Body of pancreas (tissue), 4 donors: Measurements from ENCODE around the gene GPC2. TPM values are rescaled to one million over a fixed set of nuclear protein-coding genes. Genes with fewer than 3 reads are reported as not detected.

Experiments used
- ATAC-seq: fragments of 150-250 bp; one replicate; pipeline ENCODE4 v1.9.1; 2016
- DNase-seq, 4 donors: peaks; one replicate each; pipeline ENCODE4 v3.0.0-alpha.2; 2019
- H3K27ac ChIP-seq, 4 donors: fragments of 200-600 bp; sonication (generic); 1 replicate in 3 of 4; 2 replicates in 1 of 4; pipeline versions ENCODE4 v1.5.1 to v1.6.1; 2016 to 2019; ENCODE audit warnings: mild to moderate bottlenecking in 1 of 4, mixed read lengths in 1 of 4, moderate library complexity in 1 of 4
- H3K27me3 ChIP-seq, 2 donors: fragments of 200-600 bp; sonication (generic); one replicate each; pipeline ENCODE4 v1.6.0; 2016; ENCODE audit warnings: mild to moderate bottlenecking in 1 of 2
- H3K36me3 ChIP-seq, 2 donors: fragments of 200-600 bp; sonication (generic); replicated peaks in 1 of 2; 2 replicates each; pipeline ENCODE4 v1.5.1; 2016; ENCODE audit warnings: low read depth in 2 of 2; ENCODE audit not compliant: insufficient read depth in 1 of 2
- H3K4me1 ChIP-seq: fragments of 200-600 bp; sonication (generic); one replicate; pipeline ENCODE4 v1.6.0; 2016
- H3K4me3 ChIP-seq, 2 donors: fragments of 200-600 bp; sonication (generic); 1 replicate in 1 of 2; 2 replicates in 1 of 2; pipeline ENCODE4 v1.5.1; 2016 to 2019
- H3K9me3 ChIP-seq, 3 donors: fragments of 200-600 bp; sonication (generic); 1 replicate in 2 of 3; 2 replicates in 1 of 3; pipeline ENCODE4 v1.5.1; 2016
- CTCF ChIP-seq, 7 experiments: fragments of 450-650 bp in 4 of 7; fragments of 200-600 bp in 3 of 7; sonication (generic) in 3 of 7; IDR thresholded peaks; one replicate each; pipeline ENCODE4 v1.5.1; 2016 to 2019; ENCODE audit warnings: antibody characterized with exemption in 7 of 7
- POLR2A ChIP-seq, 3 donors: fragments of 450-650 bp; IDR thresholded peaks; one replicate each; pipeline ENCODE4 v1.6.1; 2016; ENCODE audit warnings: antibody characterized with exemption in 3 of 3, mild to moderate bottlenecking in 2 of 3
- WGBS, 2 donors: methylation state at CpG; one replicate each; pipeline ENCODE4 v1.1.5; 2017; 5-methylcytosine and 5-hydroxymethylcytosine counted together
- intact Hi-C: fragments of 100-400 bp; cut with DNase I; formaldehyde crosslinking; loops from one replicate; pipeline ENCODE4 v1.15.1; 2023
- total RNA-seq, 2 donors: library from RNA; depleted of rRNA; stranded (reverse); fragments of >200 nt; gene quantifications; one replicate each; pipeline ENCODE4 v1.1.0, GENCODE V29; 2016

GPC2 gene
- total RNA-seq, 2 donors from 2014 or later, result 0.99 to 1.6 TPM

- Histone ChIP-seq H3K9me3 (no peaks in the 10 kb centered on the region), H3K4me1 (peaks cover 25% of the 10 kb centered on the region), H3K27me3 (peaks cover 0 to 22% of the 10 kb centered on the region in 2 donors), H3K36me3 (no peaks in the 10 kb centered on the region), H3K27ac (no peak overlapping the region), H3K4me3 (no peak overlapping the region)
- ATAC-seq (no peak), DNase-seq (no peak)
- TF ChIP-seq CTCF (IDR thresholded peaks at IDR 0.05) (no peak), POLR2A (IDR thresholded peaks at IDR 0.05) (no peak)
- 90 to 92% methylated on average over 14 of the region's 14 CpGs for WGBS, 2 donors
- intact Hi-C loops, result no loop called here
Observed at GRCh38 chr7:100175296-100175935, 1.8 kb downstream of the GPC2 start.

GRCh38 chr7:100174582-100174981, 2.6 kb downstream of the GPC2 start:
- ATAC-seq, result no peak
- 81 to 82% methylated on average over 5 of the region's 5 CpGs for WGBS, 2 donors

GRCh38 chr7:100173806-100174495, 3.2 kb downstream of the GPC2 start:
- no peak for ATAC-seq
- Histone ChIP-seq H3K27ac (no peak overlapping the region), H3K36me3 (no peaks in the 10 kb centered on the region), H3K4me3 (no peak overlapping the region), H3K9me3 (no peaks in the 10 kb centered on the region), H3K27me3 (peaks cover 0 to 23% of the 10 kb centered on the region in 2 donors), H3K4me1 (peaks cover 25% of the 10 kb centered on the region)
- intact Hi-C loops, result no loop called here
- no peak for TF ChIP-seq CTCF (IDR thresholded peaks at IDR 0.05)
- TF ChIP-seq POLR2A (IDR thresholded peaks at IDR 0.05), result no peak
- DNase-seq, result no peak
- 68 to 74% methylated on average over 4 to 11 of the region's 11 CpGs for WGBS, 2 donors

More at GRCh38 chr7:100174582-100174981, 2.6 kb downstream of the GPC2 start:
- peaks cover 25% of the 10 kb centered on the region for H3K4me1 ChIP-seq
- intact Hi-C loops, result no loop called here
- H3K27ac ChIP-seq, result no peak overlapping the region
- H3K27me3 ChIP-seq, result peaks cover 0 to 26% of the 10 kb centered on the region in 2 donors
- no peaks in the 10 kb centered on the region for H3K36me3 ChIP-seq
- H3K4me3 ChIP-seq, result no peak overlapping the region
- DNase-seq, result no peak
- no peaks in the 10 kb centered on the region for H3K9me3 ChIP-seq
- no peak for TF ChIP-seq POLR2A (IDR thresholded peaks at IDR 0.05)
- TF ChIP-seq CTCF (IDR thresholded peaks at IDR 0.05), result no peak

GRCh38 chr7:100171840-100172239, 5.3 kb downstream of the GPC2 start:
- Histone ChIP-seq H3K4me3 (no peak overlapping the region), H3K36me3 (no peaks in the 10 kb centered on the region), H3K27me3 (peaks cover 0 to 35% of the 10 kb centered on the region in 2 donors), H3K27ac (no peak overlapping the region), H3K4me1 (peaks cover 33% of the 10 kb centered on the region), H3K9me3 (no peaks in the 10 kb centered on the region)
- ATAC-seq (no peak), DNase-seq (no peak)
- intact Hi-C loops, result no loop called here
- TF ChIP-seq POLR2A (IDR thresholded peaks at IDR 0.05), result no peak
- TF ChIP-seq CTCF (IDR thresholded peaks at IDR 0.05), result no peak
- WGBS, 2 donors, result 25 to 55% methylated on average over 9 to 22 of the region's 22 CpGs
